Measurements from ENCODE around the gene PHYH. TPM values are rescaled to one million over a fixed set of nuclear protein-coding genes. Genes with fewer than 3 reads are reported as not detected.

PHYH gene
- total and polyA plus RNA-seq, 2 of the 4 experiments (the other 2 are of a cell fraction), result 10.9 to 13.4 TPM

GRCh38 chr10:13321576-13321975, 21.7 kb upstream of the PHYH start:
- CTCF ChIA-PET, result no interaction called here
- no peak overlapping the region for H2AK5ac ChIP-seq (ENCODE audit: low read depth, low read length)
- H4K91ac ChIP-seq (ENCODE audit: insufficient read depth, low read depth, low read length), result no peak overlapping the region
- no peaks in the 10 kb centered on the region for H4K20me1 ChIP-seq (ENCODE audit: insufficient read depth, low read length)
- no peak for TF ChIP-seq CHD1 (IDR thresholded peaks at IDR 0.05; ENCODE audit: low read depth, low read length)
- no peak for TF ChIP-seq MAZ (IDR thresholded peaks at IDR 0.05; ENCODE audit: borderline replicate concordance, low read depth, low read length)
- TF ChIP-seq MAFK (IDR thresholded peaks at IDR 0.05; ENCODE audit: low read depth, low read length), result no peak
- TF ChIP-seq, protein P1, sequence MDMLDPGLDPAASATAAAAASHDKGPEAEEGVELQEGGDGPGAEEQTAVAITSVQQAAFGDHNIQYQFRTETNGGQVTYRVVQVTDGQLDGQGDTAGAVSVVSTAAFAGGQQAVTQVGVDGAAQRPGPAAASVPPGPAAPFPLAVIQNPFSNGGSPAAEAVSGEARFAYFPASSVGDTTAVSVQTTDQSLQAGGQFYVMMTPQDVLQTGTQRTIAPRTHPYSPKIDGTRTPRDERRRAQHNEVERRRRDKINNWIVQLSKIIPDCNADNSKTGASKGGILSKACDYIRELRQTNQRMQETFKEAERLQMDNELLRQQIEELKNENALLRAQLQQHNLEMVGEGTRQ (IDR thresholded peaks at IDR 0.05; ENCODE audit: low read depth, low read length), result no peak
- no peak for TF ChIP-seq MXI1 (IDR thresholded peaks at IDR 0.05; ENCODE audit: borderline replicate concordance, low read depth, low read length)
- TF ChIP-seq RAD21 (IDR thresholded peaks at IDR 0.05; ENCODE audit: low read length), result no peak
- dilution Hi-C loops (cut with HindIII; ENCODE audit: low sequenced_read_pairs, unreplicated experiment), result no loop called here
- no peak overlapping the region for H3K14ac ChIP-seq (replicated peaks; ENCODE audit: low read depth, low read length)
- H3K79me1 ChIP-seq (ENCODE audit: low read depth in 1 of 2, low read length in 2 of 2), result no peaks in the 10 kb centered on the region; a peak in 1 of 4 replicates
- no peak overlapping the region for H2BK15ac ChIP-seq (ENCODE audit: low read depth, low read length)
- BruUV-seq (replicated peaks), result no TSS peak
- no peak overlapping the region for H2BK20ac ChIP-seq (ENCODE audit: low read depth, low read length)
- H3K27ac ChIP-seq (ENCODE audit: insufficient read depth, low read length), result no peak overlapping the region
- no peak for DNase-seq
- in situ Hi-C loops (cut with MboI; ENCODE audit: low sequenced_read_pairs), result no loop called here
- no peak overlapping the region for H3K9ac ChIP-seq (ENCODE audit: low read depth, low read length)
- H3K23ac ChIP-seq (ENCODE audit: low read depth, low read length), result no peak overlapping the region
- no peak overlapping the region for H2AK9ac ChIP-seq (replicated peaks; ENCODE audit: low read depth, low read length, poor library complexity)
- no peaks in the 10 kb centered on the region for H3K9me1 ChIP-seq (ENCODE audit: insufficient read depth, low read length)
- H3K27me3 ChIP-seq (ENCODE audit: control insufficient read depth, insufficient read depth, low read length), result no peaks in the 10 kb centered on the region
- H3K18ac ChIP-seq (ENCODE audit: low read depth, low read length), result no peak overlapping the region
- ATAC-seq (ENCODE audit: low read depth), result no peak
- H3K9me3 ChIP-seq (ENCODE audit: control insufficient read depth, insufficient read depth, low read length), result no peaks in the 10 kb centered on the region
- H3K4me2 ChIP-seq (ENCODE audit: low read depth, low read length), result no peak overlapping the region
- H3K36me3 ChIP-seq (ENCODE audit: control insufficient read depth, insufficient read depth, low read length), result peaks cover 34% of the 10 kb centered on the region
- no peak overlapping the region for H4K8ac ChIP-seq (ENCODE audit: low read depth in 2 of 2, low read length in 2 of 2)
- H4K5ac ChIP-seq (ENCODE audit: low read depth, low read length), result no peak overlapping the region
- H2AFZ ChIP-seq (replicated peaks; ENCODE audit: low read length, poor library complexity), result no peak overlapping the region
- H3K56ac ChIP-seq (ENCODE audit: extremely low read depth, insufficient read depth, low read length), result no peak overlapping the region
- WGBS, 2 experiments (ENCODE audit: extremely low coverage in 2 of 2, insufficient read length in 1 of 2), result 100% methylated on average over 2 of the region's 13 CpGs; no CpG with 5 or more reads in 1 of the 2 experiments
- intact Hi-C loops (cut with micrococcal nuclease), result no loop called here
- POLR2A ChIA-PET (ENCODE audit: unreplicated experiment), result no interaction called here
- H2BK120ac ChIP-seq (ENCODE audit: low read depth, low read length), result no peak overlapping the region
- no peaks in the 10 kb centered on the region for H3K4me1 ChIP-seq (ENCODE audit: control insufficient read depth, insufficient read depth, low read length)
- H3K4ac ChIP-seq (ENCODE audit: low read depth, low read length), result no peak overlapping the region
- H2BK5ac ChIP-seq (ENCODE audit: low read depth, low read length, poor library complexity, severe bottlenecking), result no peak overlapping the region
- H3K4me3 ChIP-seq (ENCODE audit: insufficient read depth, low read depth, low read length), result no peak overlapping the region
